Inflammatory macrophage treated with lipopolysaccharide for 4 hours (primary cell): ENCODE measurements around the gene GAK.
A peak's percentile ranks its signal among the peaks of the same experiment; 100 is the strongest.

Source experiments
- DNase-seq: peaks from one replicate; pipeline ENCODE4 v3.0.0-alpha.2; 2020

The GAK gene

GRCh38 chr4:826508-827208 is 105.5 kb downstream of the GAK start:
- DNase-seq, result no peak

GRCh38 chr4:825971-826330 is 106.2 kb downstream of the GAK start, which contains the start of gene CPLX1:
CPLX1 (minus strand) TSS chr4:826129; CDS start chr4:824522, 1,607 bp downstream.
- DNase-seq, result peak; percentile 7

DNA sequence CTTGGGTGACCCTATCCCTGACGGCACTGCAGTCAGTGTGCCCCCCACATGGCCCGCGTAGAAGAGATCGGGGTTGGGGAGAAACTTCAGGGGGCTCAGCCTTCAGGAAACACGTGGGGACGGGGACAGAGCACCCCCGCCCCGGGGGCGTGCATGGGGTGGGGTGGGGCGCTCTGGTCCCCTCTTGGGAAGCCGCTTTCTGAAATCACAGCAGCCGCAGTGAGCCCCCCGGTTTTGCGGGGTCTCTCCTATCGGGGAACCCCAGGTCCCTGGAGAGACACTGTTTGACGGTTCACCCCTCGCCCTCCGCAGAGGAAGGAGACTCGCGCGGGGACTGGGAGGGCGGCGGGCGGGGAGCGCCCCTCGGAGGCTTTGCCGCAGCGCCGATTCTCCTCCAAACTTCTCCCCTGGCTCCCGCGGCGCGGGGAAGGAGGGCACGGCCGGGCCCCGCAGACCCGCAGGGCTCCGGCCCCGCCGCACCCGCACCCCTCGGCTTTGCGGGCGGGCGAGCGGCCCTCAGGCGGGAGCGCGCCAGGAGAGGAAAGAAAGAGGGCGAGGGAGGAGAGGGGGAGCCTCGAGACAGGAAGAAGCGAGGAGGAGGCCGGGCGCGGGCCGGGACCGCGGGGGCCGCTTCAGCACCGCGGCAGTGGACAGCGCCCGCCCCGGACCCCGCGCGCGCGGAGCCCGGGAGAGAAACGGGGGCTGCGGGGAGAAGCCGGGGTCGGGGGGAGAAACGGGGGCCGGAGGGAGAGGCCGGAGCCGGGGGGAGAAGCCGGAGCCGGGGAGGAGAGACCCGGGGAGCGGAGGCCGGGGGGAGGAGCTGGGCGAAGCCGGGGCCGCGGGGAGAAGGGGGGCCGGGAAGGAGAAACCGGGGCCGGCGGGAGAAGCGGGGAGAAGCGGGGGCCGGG is 106.8 kb downstream of the GAK start:
- no peak for DNase-seq

DNA sequence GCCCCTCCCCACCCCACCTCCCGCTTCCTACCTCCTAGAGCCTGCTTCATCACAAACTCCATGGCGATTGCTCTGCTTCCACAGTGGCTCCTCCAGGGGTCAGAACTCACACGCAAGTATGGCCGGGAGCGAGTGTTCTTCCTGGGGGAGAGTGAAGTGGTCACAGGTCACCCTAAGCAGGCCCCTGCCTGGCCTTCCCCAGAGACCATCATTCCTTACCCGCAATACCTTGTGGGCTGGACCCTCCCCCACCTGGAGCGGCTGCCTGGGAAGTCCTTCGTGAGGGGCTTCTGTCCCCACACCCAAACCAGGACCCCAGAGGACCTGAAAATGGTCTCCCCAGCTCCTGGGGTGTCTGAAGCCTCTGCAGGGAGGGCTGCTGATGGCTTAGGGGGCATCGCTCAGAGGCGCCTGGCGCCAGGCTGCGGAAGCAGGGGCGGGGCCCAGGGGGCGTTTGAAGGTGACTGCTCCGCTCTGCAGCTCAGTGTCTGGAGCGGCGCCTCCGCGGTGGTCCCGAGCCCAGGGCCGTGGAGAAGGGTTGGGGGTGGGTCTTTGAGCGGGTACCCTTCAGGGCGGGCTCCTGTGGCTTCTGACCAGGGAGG is 107.6 kb downstream of the GAK start:
- no peak for DNase-seq

GRCh38 chr4:823761-824460 is 108.2 kb downstream of the GAK start:
- DNase-seq, result no peak

GRCh38 chr4:823176-823760 is 108.8 kb downstream of the GAK start:
- no peak for DNase-seq

DNA sequence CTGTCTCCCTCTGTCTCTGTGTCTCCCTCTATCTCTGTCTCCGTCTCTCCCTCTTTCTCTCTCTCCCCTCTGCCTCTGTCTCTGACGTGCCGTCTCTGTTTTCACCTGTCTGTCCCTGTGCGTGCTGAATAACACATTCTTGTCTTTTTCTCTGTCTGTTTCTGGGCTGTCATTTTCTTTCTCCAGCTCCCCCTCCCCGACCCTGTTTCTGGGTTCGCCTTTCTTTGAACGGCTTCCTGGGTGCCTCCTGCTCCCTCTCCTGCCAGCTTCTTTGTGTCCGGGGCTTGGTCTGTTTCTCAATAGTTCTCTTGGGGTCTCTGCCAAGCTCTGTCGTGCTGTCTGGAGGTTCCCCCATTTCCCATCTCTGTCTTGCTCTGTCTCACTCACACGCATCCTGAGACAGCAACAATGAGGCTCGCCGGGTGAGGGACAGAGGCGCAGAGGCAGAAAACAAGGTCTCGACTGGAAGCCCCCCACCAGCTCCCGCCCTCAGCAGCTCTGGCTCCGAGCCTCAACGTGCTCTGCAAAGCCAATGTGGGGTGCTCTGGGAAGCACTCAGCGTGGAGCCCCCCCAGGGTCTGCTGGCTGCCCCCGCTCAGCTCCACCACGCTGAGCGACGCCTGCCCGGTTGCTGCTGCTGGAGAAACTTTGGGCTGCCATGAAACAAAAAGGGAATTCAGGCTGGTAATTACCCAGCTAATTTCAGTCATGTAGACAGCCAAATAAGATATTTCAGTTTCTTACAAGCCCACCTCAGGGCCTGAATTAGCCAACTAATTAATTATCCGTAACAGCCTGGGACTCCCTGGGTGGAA is 109.5 kb downstream of the GAK start:
- no peak for DNase-seq

- no peak for DNase-seq
Observed at GRCh38 chr4:821631-822030, 110.5 kb downstream of the GAK start.

DNA sequence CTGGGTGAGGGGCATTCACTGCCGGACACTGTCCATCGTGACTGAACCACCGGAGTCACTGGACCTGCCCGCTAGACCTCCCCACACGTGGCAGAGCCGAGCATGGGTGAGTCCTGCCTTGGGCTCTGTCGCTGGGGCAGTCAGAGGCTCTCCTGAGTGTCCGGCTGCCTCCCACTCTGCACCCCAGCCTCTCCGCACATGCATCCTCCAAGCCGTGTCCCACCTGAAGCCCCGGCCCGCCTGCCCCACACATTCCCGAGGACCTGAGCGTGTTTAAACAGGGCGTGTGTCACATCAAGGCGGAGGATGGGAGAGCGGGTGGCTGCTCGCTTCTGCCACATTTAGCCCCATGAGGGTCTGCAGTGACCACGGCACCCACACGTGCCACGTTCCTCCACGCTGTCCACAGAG is 110.9 kb downstream of the GAK start:
- no peak for DNase-seq

DNA sequence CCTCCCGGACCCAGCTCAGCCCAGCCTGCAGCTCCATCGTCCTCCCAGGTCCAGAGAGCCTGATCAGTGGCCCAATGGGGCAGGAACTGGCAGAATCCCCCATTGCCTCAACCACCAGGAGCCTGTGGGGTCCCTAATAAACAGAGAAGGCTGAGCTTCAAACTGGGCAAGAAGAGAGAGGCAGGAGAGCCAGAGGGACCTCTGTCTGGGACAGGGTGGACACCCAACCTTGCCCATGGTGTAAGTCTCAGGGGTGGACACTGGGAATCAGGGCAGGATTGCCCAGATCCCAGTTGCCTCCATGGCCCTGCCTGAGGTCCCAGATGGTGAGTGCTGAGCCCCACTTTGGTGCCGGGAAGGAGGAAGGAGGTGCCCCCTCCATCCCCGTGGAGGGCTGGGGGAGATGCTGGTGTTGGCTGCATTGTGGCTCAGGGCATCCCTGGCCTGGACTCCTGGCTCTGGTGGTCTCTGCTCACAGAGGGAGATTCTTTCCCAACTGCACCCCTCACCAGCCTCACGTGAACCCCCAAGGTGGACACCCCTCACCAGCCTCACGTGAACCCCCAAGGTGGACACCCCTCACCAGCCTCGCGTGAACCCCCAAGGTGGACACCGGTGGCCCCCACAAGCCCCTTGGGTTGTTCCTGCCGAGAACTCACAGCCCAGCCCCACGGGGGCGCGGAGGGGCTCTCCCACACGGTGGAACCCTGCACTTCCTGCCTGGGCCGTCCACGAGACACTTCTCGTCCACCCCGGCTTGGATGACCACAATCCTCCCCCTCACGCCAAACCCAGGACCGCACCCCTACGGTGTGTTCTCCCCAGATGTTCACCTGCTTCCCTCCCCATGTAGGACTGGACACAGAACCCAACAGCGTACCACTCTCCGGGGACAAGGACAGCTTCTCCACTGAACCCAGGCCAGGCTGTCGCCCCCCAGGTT is 111.6 kb downstream of the GAK start:
- DNase-seq, result no peak

DNA sequence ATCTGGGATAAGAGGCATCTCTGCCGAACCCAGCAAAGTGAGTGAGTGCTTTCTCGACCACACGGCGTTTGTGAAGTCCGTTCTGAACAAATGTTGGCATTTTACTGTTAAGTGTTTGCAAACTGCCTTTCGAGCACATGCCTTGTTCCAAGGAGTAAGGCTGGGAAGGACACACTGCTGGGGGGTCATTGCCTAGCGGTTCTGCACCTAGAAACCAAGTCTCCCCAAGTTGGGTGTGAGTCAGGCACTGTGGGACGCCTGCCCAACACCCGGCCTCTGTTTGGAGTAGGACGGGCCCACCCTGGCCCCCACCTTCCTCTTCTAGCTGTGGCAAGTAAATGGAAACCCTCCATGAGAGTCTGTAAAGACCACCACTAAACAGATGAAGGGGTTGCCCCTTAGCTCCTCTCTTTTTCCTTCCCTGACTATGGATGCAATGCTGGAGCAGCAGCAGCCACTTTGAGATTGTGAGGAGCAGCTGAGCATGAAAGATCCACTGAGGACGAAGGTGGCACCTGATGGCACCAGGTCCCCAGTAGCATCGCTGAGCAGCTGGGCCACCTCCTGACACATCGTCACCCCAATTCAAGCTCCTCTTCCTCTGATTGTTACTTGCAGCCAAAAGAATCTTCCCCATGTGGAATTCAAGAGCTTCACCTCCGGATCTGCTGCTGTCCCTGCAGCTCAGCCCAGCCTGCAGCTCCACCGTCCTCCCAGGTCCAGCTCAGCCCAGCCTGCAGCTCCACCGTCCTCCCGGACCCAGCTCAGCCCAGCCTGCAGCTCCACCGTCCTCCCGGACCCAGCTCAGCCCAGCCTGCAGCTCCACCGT is 112.5 kb downstream of the GAK start:
- DNase-seq, result no peak

- no peak for DNase-seq
Observed at GRCh38 chr4:818106-818921, 113.8 kb downstream of the GAK start.

GRCh38 chr4:815464-816146 is 116.5 kb downstream of the GAK start:
- no peak for DNase-seq

DNA sequence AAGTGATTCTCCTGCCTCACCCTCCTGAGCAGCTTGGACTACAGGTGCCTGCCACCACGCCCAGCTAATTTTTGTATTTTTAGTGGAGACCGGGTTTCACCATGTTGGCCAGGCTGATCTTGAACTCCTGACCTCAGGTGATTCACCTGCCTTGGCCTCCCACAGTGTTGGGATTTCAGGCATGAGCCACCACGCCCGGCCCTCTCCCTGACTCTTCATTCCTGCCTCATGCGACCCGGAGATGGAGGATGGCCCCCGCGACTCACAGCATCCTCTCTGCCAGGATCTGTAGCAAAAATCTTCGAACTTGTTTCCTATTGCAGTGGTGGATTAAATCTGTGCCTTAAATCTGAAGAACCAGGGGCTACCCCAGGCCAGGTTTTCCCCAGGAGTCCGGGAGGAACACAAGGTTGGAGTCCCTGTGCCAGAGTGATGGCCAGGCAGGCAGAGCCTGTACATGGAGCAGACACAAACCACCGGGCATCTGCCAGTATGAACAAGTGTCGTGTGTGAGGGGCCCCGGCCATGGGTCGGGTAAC is 117.7 kb downstream of the GAK start:
- DNase-seq, result no peak

GRCh38 chr4:813900-814299 is 118.2 kb downstream of the GAK start:
- no peak for DNase-seq

- DNase-seq, result no peak
Observed at GRCh38 chr4:808860-809570, 123.1 kb downstream of the GAK start.

- no peak for DNase-seq
Observed at GRCh38 chr4:807792-808191, 124.3 kb downstream of the GAK start.
